H1 (cell line): ENCODE measurements around the gene WNT9A. TPM values are rescaled to one million over a fixed set of nuclear protein-coding genes. Genes with fewer than 3 reads are reported as not detected.

Experiments used
- CTCF ChIA-PET: fragments of 300-600 bp; sonication (Branson Sonifier 250); formaldehyde crosslinking; loops from one replicate; lab custom pipeline; 2021; ENCODE audit not compliant: partially characterized antibody; lab: Charles Lee
- POLR2A ChIA-PET: fragments of 300-600 bp; sonication (Branson Sonifier 250); formaldehyde crosslinking; loops from one replicate; lab custom pipeline; 2021; ENCODE audit warnings: inconsistent platforms; ENCODE audit not compliant: partially characterized antibody; lab: Charles Lee
- DNase-seq, 2 experiments: peaks; one replicate each; pipeline versions ENCODE4 v3.0.0 to v3.0.0-alpha.2; 2010 to 2022; ENCODE audit warnings: low spot score in 2 of 2, low read depth in 1 of 2, mixed read lengths in 1 of 2
- FAIRE-seq: peaks from 2 replicates; lab custom pipeline; 2011; peaks lifted over from hg19 to GRCh38; lab: Jason Lieb, UNC
- H2AFZ ChIP-seq: 2 replicates; pipeline ENCODE4 v1.8.1; 2012; ENCODE audit warnings: low read length, inconsistent platforms
- H2AK5ac ChIP-seq: 2 replicates; pipeline ENCODE4 v1.6.1; 2013; ENCODE audit warnings: low read depth, low read length
- H2BK120ac ChIP-seq: replicated peaks from 2 replicates; pipeline ENCODE3; 2013; ENCODE audit warnings: low read depth, low read length, inconsistent platforms
- H2BK12ac ChIP-seq: 2 replicates; pipeline ENCODE4 v1.6.1; 2013; ENCODE audit warnings: low read depth, low read length
- H2BK15ac ChIP-seq: 2 replicates; pipeline ENCODE4 v1.6.1; 2013; ENCODE audit warnings: low read length
- H2BK20ac ChIP-seq: 2 replicates; pipeline ENCODE4 v1.6.1; 2013; ENCODE audit warnings: low read length
- H2BK5ac ChIP-seq: 2 replicates; pipeline ENCODE4 v1.6.1; 2013; ENCODE audit warnings: low read depth, low read length
- H3K14ac ChIP-seq: 2 replicates; pipeline ENCODE4 v1.6.1; 2013; ENCODE audit warnings: inconsistent platforms; ENCODE audit not compliant: insufficient read length
- H3K18ac ChIP-seq: 2 replicates; pipeline ENCODE4 v1.6.1; 2013; ENCODE audit warnings: low read length; ENCODE audit errors: extremely low read depth
- H3K23ac ChIP-seq: 2 replicates; pipeline ENCODE4 v1.6.1; 2013; ENCODE audit warnings: inconsistent platforms; ENCODE audit not compliant: insufficient read length
- H3K23me2 ChIP-seq: 2 replicates; pipeline ENCODE4 v1.6.1; 2013; ENCODE audit warnings: low read depth, low read length
- H3K27ac ChIP-seq: 2 replicates; pipeline ENCODE4 v1.6.1; 2011; ENCODE audit warnings: low read depth, low read length, inconsistent platforms
- H3K27me3 ChIP-seq, 4 experiments: replicated peaks in 1 of 4; 1 replicate in 1 of 4; 2 replicates in 3 of 4; pipeline versions ENCODE4 v1.6.1 to v1.8.1; 2011 to 2013; ENCODE audit warnings: low read length in 3 of 4, mild to moderate bottlenecking in 3 of 4, inconsistent platforms in 2 of 4, mixed read lengths in 2 of 4, moderate library complexity in 1 of 4; ENCODE audit not compliant: control insufficient read depth in 3 of 4, insufficient read depth in 3 of 4; ENCODE audit errors: extremely low read depth in 1 of 4
- H3K36me3 ChIP-seq, 4 experiments: 2 replicates each; pipeline versions ENCODE4 v1.6.1 to v1.8.1; 2011 to 2013; ENCODE audit warnings: mild to moderate bottlenecking in 4 of 4, low read length in 3 of 4, moderate library complexity in 2 of 4, control low read depth in 1 of 4, inconsistent platforms in 1 of 4; ENCODE audit not compliant: insufficient read depth in 4 of 4, control insufficient read depth in 2 of 4
- H3K4ac ChIP-seq: replicated peaks from 2 replicates; pipeline ENCODE3; 2013; ENCODE audit warnings: low read length, low read depth, mixed read lengths, inconsistent platforms; ENCODE audit not compliant: insufficient read length
- H3K4me1 ChIP-seq, 4 experiments: replicated peaks in 1 of 4; 1 replicate in 1 of 4; 2 replicates in 3 of 4; pipeline versions ENCODE4 v1.6.1 to v1.8.1; 2011 to 2013; ENCODE audit warnings: low read length in 3 of 4, inconsistent platforms in 2 of 4, mixed read lengths in 1 of 4; ENCODE audit not compliant: insufficient read depth in 4 of 4, control insufficient read depth in 3 of 4
- H3K4me2 ChIP-seq, 2 experiments: 2 replicates each; pipeline versions ENCODE4 v1.6.1 to v1.8.1; 2011 to 2013; ENCODE audit warnings: low read depth in 2 of 2, low read length in 2 of 2, control low read depth in 1 of 2, inconsistent platforms in 1 of 2, mild to moderate bottlenecking in 1 of 2; ENCODE audit not compliant: insufficient read depth in 1 of 2
- H3K4me3 ChIP-seq, 4 experiments: fragments of 200-600, 300-600 bp in 1 of 4; sonication (generic), shearing (Covaris generic), sonication (Bioruptor Twin) in 1 of 4; 2 replicates each; pipeline versions ENCODE4 v1.5.1 to v1.8.1; 2011 to 2016; ENCODE audit warnings: low read length in 4 of 4, low read depth in 3 of 4, control low read depth in 2 of 4, inconsistent platforms in 2 of 4, mild to moderate bottlenecking in 2 of 4, mixed read lengths in 1 of 4, moderate library complexity in 1 of 4; ENCODE audit not compliant: insufficient read depth in 2 of 4; ENCODE audit errors: extremely low read depth in 1 of 4
- H3K56ac ChIP-seq: replicated peaks from 2 replicates; pipeline ENCODE3; 2013; ENCODE audit warnings: low read depth, mild to moderate bottlenecking, mixed read lengths, low read length, inconsistent platforms; ENCODE audit not compliant: insufficient read length
- H3K79me1 ChIP-seq: 2 replicates; pipeline ENCODE4 v1.6.1; 2013; ENCODE audit warnings: low read depth, low read length, control low read depth
- H3K79me2 ChIP-seq, 2 experiments: 2 replicates each; pipeline versions ENCODE4 v1.6.1 to v1.8.1; 2012 to 2013; ENCODE audit warnings: low read length in 2 of 2, mild to moderate bottlenecking in 2 of 2, inconsistent platforms in 1 of 2; ENCODE audit not compliant: insufficient read depth in 2 of 2, control insufficient read depth in 1 of 2
- H3K9ac ChIP-seq, 4 experiments: replicated peaks in 1 of 4; 1 replicate in 1 of 4; 2 replicates in 3 of 4; pipeline versions ENCODE4 v1.6.1 to v1.8.1; 2011 to 2013; ENCODE audit warnings: low read depth in 3 of 4, low read length in 3 of 4, control low read depth in 2 of 4, mild to moderate bottlenecking in 2 of 4, moderate library complexity in 2 of 4, inconsistent platforms in 1 of 4; ENCODE audit errors: extremely low read depth in 1 of 4
- H3K9me3 ChIP-seq, 2 experiments: 2 replicates each; pipeline versions ENCODE4 v1.6.1 to v1.8.1; 2012 to 2013; ENCODE audit warnings: mild to moderate bottlenecking in 2 of 2, moderate library complexity in 2 of 2, control low read depth in 1 of 2, inconsistent platforms in 1 of 2, low read depth in 1 of 2, low read length in 1 of 2, mixed read lengths in 1 of 2; ENCODE audit not compliant: insufficient read depth in 2 of 2
- H4K20me1 ChIP-seq, 2 experiments: replicated peaks in 1 of 2; 2 replicates each; pipeline versions ENCODE3 to v1.8.1; 2011 to 2013; ENCODE audit warnings: inconsistent platforms in 2 of 2, low read length in 2 of 2, mild to moderate bottlenecking in 1 of 2; ENCODE audit not compliant: insufficient read depth in 2 of 2, control insufficient read depth in 1 of 2
- H4K5ac ChIP-seq: 2 replicates; pipeline ENCODE4 v1.6.1; 2013; ENCODE audit warnings: low read length, low read depth, mixed read lengths, inconsistent platforms; ENCODE audit not compliant: insufficient read length
- H4K8ac ChIP-seq: 2 replicates; pipeline ENCODE4 v1.8.0; 2013; ENCODE audit warnings: mild to moderate bottlenecking, moderate library complexity, low read length, inconsistent platforms; ENCODE audit not compliant: insufficient read depth; ENCODE audit errors: extremely low read depth
- H4K91ac ChIP-seq: replicated peaks from 2 replicates; pipeline ENCODE3; 2013; ENCODE audit warnings: low read length, mixed read lengths, inconsistent platforms; ENCODE audit not compliant: insufficient read length
- CBX5 ChIP-seq: fragments of 300-800, 300-1000 bp; sonication (generic); IDR thresholded peaks from 2 replicates; pipeline ENCODE4 v1.7.1; 2016; ENCODE audit warnings: antibody characterized with exemption, low read length, low read depth
- CBX8 ChIP-seq: fragments of 300-800, 300-1000 bp; sonication (generic); IDR thresholded peaks from 2 replicates; pipeline ENCODE4 v1.7.1; 2016; ENCODE audit warnings: low read depth, low read length, borderline replicate concordance
- CREB1 ChIP-seq: IDR thresholded peaks from 2 replicates; pipeline ENCODE4 v1.6.1; 2012; ENCODE audit warnings: inconsistent platforms
- E2F6 ChIP-seq: IDR thresholded peaks from 2 replicates; pipeline ENCODE4 v1.6.1; 2012; ENCODE audit warnings: inconsistent platforms
- EZH2 ChIP-seq: fragments of 200-600 bp; sonication (generic); IDR thresholded peaks from 2 replicates; pipeline ENCODE4 v1.7.1; 2012; ENCODE audit warnings: low read depth, mild to moderate bottlenecking, moderate library complexity, low read length, inconsistent platforms; ENCODE audit not compliant: severe bottlenecking
- JUN ChIP-seq: IDR thresholded peaks from 2 replicates; pipeline ENCODE4 v1.6.1; 2011; ENCODE audit warnings: low read depth, mild to moderate bottlenecking, improper control_type of control experiment, low read length
- MAFK ChIP-seq: IDR thresholded peaks from 2 replicates; pipeline ENCODE4 v1.6.1; 2012; ENCODE audit warnings: low read depth, mild to moderate bottlenecking, improper control_type of control experiment, low read length
- PHF8 ChIP-seq: fragments of 200-600 bp; sonication (generic); conservative IDR thresholded peaks from 2 replicates; pipeline ENCODE4 v1.7.1; 2012; ENCODE audit warnings: low read depth, mild to moderate bottlenecking, inconsistent platforms, low read length, moderate library complexity
- RBBP5 ChIP-seq: IDR thresholded peaks from 2 replicates; pipeline ENCODE4 v1.7.1; 2012; ENCODE audit warnings: low read depth, mild to moderate bottlenecking, inconsistent platforms, low read length, moderate library complexity, borderline replicate concordance
- RXRA ChIP-seq: IDR thresholded peaks from 2 replicates; pipeline ENCODE4 v1.6.1; 2011; ENCODE audit warnings: low read depth, mild to moderate bottlenecking, low read length, moderate library complexity; ENCODE audit not compliant: insufficient read depth
- SIN3A ChIP-seq, 2 experiments: IDR thresholded peaks in 1 of 2; conservative IDR thresholded peaks in 1 of 2; 2 replicates each; pipeline ENCODE4 v1.6.1; 2011 to 2012; ENCODE audit warnings: low read length in 2 of 2, improper control_type of control experiment in 1 of 2, low read depth in 1 of 2, mild to moderate bottlenecking in 1 of 2
- ZNF274 ChIP-seq: IDR thresholded peaks from 2 replicates; pipeline ENCODE4 v1.7.0; 2012; ENCODE audit warnings: low read length, borderline replicate concordance; ENCODE audit errors: extremely low read depth
- WGBS, 2 experiments: shearing (Covaris generic) in 1 of 2; methylation state at CpG; one replicate each; pipeline versions ENCODE4 v1.1.6 to v1.1.7; 2013 to 2015; ENCODE audit warnings: low lambda C conversion rate in 2 of 2, mixed read lengths in 2 of 2, inconsistent platforms in 1 of 2, low coverage in 1 of 2, missing lambda C conversion rate in 1 of 2; ENCODE audit not compliant: insufficient replicate concordance in 2 of 2, insufficient coverage in 1 of 2, insufficient read length in 1 of 2; ENCODE audit errors: extremely low coverage in 1 of 2, missing lambda C conversion rate in 1 of 2; 5-methylcytosine and 5-hydroxymethylcytosine counted together
- polyA plus RNA-seq, 7 experiments: library from polyadenylated mRNA; depleted of rRNA in 3 of 7; stranded (reverse) in 5 of 7; unstranded in 2 of 7; fragments of >200 nt in 5 of 7; fragments of 200-250 nt in 2 of 7; gene quantifications; 1 replicate in 5 of 7; 2 replicates in 1 of 7; 4 replicates in 1 of 7; pipeline versions ENCODE4 v1.2.1 to v1.2.3, GENCODE V29; 2011 to 2013; ENCODE audit warnings: missing spikeins in 2 of 7, mixed read lengths in 2 of 7
- total RNA-seq: library from RNA; stranded (reverse); fragmentation: NEBNext Ultra II Directional; extraction: Animal tissue kit (Norgen Biotek cat#: 25700); gene quantifications from 2 replicates; pipeline ENCODE4 v1.2.1, GENCODE V29; 2021

Gene WNT9A
- total and polyA plus RNA-seq, 2 of the 8 experiments (the other 6 are each of a cell fraction or from before 2014, with no cell fraction given) = 1.1 to 1.5 TPM

GRCh38 chr1:227889863-227890405 lies 57.8 kb downstream of the WNT9A start:
- CTCF ChIA-PET = no interaction called here
- TF ChIP-seq MAFK (no peak), RXRA (no peak), CBX8 (no peak), RBBP5 (no peak), CBX5 (no peak), E2F6 (no peak), SIN3A (conservative IDR thresholded peaks at IDR 0.05 in 1 of 2, IDR thresholded peaks at IDR 0.05 in 1 of 2; ENCODE audit: low read depth in 1 of 2, low read length in 2 of 2) (no peak), EZH2 (no peak), ZNF274 (no peak), JUN (no peak), PHF8 (no peak), CREB1 (no peak)

More at GRCh38 chr1:227889863-227890405, 57.8 kb downstream of the WNT9A start:
- Histone ChIP-seq H2AK5ac (no peak overlapping the region; the same call in 1 of the 2 replicates), H2BK12ac (no peak overlapping the region), H3K14ac (no peak overlapping the region), H2BK5ac (no peak overlapping the region), H4K8ac (no peak overlapping the region; the same call in 1 of the 2 replicates), H3K27me3 (no peaks in the 10 kb centered on the region; a peak in 2 of 7 replicates), H4K5ac (no peak overlapping the region), H3K36me3 (no peaks in the 10 kb centered on the region), H3K79me1 (no peaks in the 10 kb centered on the region), H3K4me3 (no peak overlapping the region), H3K4me2 (no peak overlapping the region), H3K23ac (no peak overlapping the region), H3K9me3 (no peaks in the 10 kb centered on the region), H2BK120ac (no peak overlapping the region), H2AFZ (no peak overlapping the region), H3K18ac (no peak overlapping the region), H4K91ac (peak overlapping the region; percentile 20), H3K79me2 (no peaks in the 10 kb centered on the region), H2BK20ac (no peak overlapping the region), H3K4ac (no peak overlapping the region), H2BK15ac (0 out of 2 replicates have a peak overlapping the region, but pooled peaks have one; percentile 61), H3K27ac (no peak overlapping the region), H3K9ac (no peak overlapping the region), H3K4me1 (peaks cover 0 to 29% (median 11%) of the 10 kb centered on the region in 4 experiments; a peak in 6 of 7 replicates), H3K56ac (no peak overlapping the region), H4K20me1 (no peaks in the 10 kb centered on the region), H3K23me2 (peaks cover 13% of the 10 kb centered on the region; the same call in 1 of the 2 replicates)
- POLR2A ChIA-PET = no interaction called here
- FAIRE-seq = no peak
- DNase-seq = peak in 1 of 2 experiments; percentile 41
- WGBS, 2 experiments = 92% methylated on average over 11 of the region's 13 CpGs; no CpG with 5 or more reads in 1 of the 2 experiments
